HG03565 (cell line): ENCODE data around the gene IL18R1.

ENCODE experiments used
- ATAC-seq: cut with Tn5 transposase; IDR thresholded peaks from one replicate; pipeline ENCODE4 v1.9.1; 2021; ENCODE audit warnings: mild to moderate bottlenecking, moderate library complexity; ENCODE audit not compliant: unreplicated experiment

The IL18R1 gene

GRCh38 chr2:102344397-102344796, 11.2 kb upstream of the IL18R1 start:
- ATAC-seq = no peak

- ATAC-seq = no peak
Observed at GRCh38 chr2:102345329-102345920, 10.2 kb upstream of the IL18R1 start.

DNA sequence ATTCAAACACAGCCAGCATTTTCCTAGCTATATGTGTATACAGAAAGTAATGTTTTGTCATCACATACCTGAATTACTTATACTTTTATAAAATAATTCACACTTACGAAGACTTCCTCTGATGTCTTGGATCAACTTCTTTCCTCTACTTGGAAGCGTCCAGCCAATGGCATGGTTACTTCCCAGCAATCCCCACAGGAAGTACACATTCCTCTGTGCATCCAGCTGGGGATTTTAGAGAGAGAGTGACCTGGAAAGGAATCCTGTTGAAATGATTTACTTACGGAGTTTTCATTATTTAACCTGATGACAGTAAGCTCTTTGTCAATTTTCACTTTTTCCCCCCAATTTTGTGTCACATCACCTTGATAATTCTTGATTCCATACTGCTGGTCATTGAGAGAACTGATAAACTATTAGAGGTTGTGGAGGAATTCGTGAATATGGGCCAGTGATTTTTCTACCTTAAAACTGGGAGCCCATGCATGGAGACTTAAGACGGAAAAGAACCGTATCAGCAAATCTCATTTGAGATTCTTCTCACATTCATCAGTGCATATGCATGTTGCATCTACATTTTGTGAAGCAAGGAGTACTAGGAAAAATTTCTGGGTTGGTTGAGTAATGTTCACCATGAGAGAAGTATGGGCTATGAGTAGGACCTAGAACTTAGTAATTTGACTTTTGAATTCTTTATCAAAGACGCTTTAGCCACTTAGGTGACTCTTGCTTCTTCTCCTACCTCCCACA, 9.0 kb upstream of the IL18R1 start:
- ATAC-seq = no peak

GRCh38 chr2:102350137-102350793, 5.3 kb upstream of the IL18R1 start:
- ATAC-seq = no peak

DNA sequence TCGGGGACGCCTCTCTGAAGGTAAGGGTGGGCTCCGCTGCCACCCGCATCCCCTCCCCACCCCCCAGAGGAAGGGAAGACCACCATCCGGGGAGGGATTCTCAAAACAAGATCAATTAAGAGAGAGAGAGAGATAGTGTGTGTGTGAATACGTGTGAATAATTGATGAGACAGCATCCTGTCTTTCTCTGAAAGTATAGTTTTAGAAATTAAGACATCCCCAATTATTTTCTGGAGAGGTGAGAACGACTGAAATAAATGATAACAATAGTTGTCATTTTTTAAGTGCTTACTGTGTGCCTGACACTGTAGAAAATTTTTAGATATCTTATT, 751 bp downstream of the IL18R1 start:
- no peak for ATAC-seq

- ATAC-seq = no peak
Observed at GRCh38 chr2:102356741-102357140, 1.1 kb downstream of the IL18R1 start.

GRCh38 chr2:102357937-102358336, 2.3 kb downstream of the IL18R1 start:
- ATAC-seq = peak; percentile 35

- ATAC-seq = no peak
Observed at GRCh38 chr2:102358496-102358895, 2.9 kb downstream of the IL18R1 start.

DNA sequence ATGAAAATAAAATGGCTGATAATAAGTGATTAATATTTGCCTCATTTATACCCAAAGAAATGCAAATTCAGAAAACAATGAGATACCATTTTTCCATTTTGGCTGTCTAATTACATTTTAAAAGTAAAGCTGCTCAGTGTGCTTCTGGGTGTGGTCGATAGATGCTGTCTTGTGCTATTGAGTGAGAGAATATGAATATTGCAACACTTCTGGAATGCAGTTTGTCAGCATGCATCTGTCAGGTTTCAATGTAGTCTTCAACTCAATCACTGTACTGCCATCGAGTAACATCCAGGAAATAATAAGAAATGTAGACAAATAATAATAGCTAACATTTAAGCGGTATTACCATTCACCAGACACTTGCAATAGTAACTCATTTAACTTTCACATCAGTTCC, 3.9 kb downstream of the IL18R1 start:
- no peak for ATAC-seq

- no peak for ATAC-seq
Observed at GRCh38 chr2:102361632-102362241, 6.1 kb downstream of the IL18R1 start.

GRCh38 chr2:102365763-102366162, 10.2 kb downstream of the IL18R1 start:
- no peak for ATAC-seq

- ATAC-seq = peak; percentile 84
Observed at GRCh38 chr2:102366406-102367112, 11.0 kb downstream of the IL18R1 start.

- ATAC-seq = peak; percentile 49
Observed at GRCh38 chr2:102367331-102367971, 11.9 kb downstream of the IL18R1 start.

GRCh38 chr2:102368461-102369109, 13.0 kb downstream of the IL18R1 start:
- ATAC-seq = no peak

DNA sequence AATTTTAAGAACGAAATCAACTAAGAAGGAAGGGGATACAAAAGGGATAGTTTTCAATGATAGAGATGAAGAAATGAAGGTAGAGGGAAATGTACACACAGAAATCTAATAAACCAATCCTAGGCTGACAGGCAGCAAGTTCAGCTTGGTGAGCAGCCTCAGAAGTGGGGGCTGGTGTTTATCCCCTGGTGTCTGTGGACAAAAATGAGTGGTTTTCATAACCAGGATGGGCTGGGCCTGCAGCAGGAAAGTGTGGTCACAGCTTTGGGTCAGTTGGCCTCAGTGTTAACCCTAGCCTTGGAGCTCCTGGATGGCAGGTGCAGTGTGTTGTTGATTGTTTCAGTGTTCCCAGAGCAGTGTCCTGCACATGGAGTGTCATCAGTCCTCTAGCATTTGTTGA, 14.3 kb downstream of the IL18R1 start:
- ATAC-seq = no peak

- no peak for ATAC-seq
Observed at GRCh38 chr2:102376052-102376591, 20.5 kb downstream of the IL18R1 start.

- ATAC-seq = no peak
Observed at GRCh38 chr2:102383722-102384121, 28.1 kb downstream of the IL18R1 start.

DNA sequence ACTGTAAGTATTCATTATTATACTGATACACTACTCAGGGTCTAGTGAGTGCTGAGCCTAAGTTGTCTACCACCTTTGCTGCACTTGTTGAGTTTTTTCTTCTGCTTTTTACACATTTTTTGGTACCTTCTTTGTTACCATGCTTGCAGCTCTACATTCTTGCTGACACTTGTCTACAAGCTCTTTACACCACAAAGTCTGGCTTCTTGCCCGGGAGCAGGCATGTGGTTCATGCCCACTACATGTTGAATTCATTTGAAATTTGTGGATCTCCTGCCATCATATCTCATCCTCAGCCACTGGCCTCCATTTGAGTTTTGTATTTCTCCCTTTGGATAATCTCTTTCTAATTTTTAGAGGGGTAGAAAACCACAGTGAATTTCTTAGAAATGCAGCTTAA, 29.9 kb downstream of the IL18R1 start:
- no peak for ATAC-seq

- no peak for ATAC-seq
Observed at GRCh38 chr2:102386004-102386403, 30.4 kb downstream of the IL18R1 start.
